NCI-H2107 (cell line): ENCODE results near the gene TXN2.
A peak's percentile ranks its signal among the peaks of the same experiment; 100 is the strongest.
"Not testable (repeated sequence)": the region's sequence is repeated elsewhere in the genome, so short reads cannot be mapped to it uniquely, and the experiment has no call there.

Experiments
- DNase-seq: peaks from one replicate; lab custom pipeline; 2025; lab: John Stamatoyannopoulos, UW

TXN2 gene

GRCh38 chr22:36455571-36456463 is 25.6 kb downstream of the TXN2 start:
- DNase-seq = no peak

- peak; percentile 73 for DNase-seq
Measured at GRCh38 chr22:36454916-36455570, 26.4 kb downstream of the TXN2 start.

- DNase-seq = no peak
Measured at GRCh38 chr22:36453855-36454378, 27.5 kb downstream of the TXN2 start.

DNA sequence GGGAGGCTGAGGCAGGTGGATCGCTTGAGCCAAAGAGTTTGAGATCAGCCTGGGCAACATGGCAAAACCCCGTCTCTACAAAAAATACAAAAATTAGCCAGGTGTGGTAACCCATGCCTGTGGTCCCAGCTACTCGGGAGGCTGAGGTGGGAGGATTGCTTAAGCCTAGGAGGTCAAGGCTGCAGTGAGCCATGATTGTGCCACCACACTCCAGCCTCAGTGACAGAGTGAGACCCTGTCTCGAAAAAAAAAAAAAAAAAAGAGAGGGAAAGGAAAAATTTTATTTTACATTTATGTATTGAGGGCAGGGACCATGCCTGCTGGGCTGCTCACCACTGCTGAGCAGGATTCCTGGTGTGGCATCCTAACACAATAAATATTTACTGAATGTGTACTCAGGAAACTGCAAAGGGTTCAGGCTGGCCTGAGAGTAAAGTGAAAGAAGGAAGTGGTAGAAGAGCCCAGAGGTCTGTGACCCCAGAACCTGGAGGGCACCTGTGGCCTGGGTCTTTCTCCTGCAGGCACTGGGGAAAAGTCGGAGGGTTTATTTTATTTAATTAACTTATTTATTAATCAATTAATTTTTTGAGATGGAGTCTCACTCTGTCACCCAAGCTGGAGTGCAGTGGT is 28.3 kb downstream of the TXN2 start:
- not testable (repeated sequence) for DNase-seq

DNA sequence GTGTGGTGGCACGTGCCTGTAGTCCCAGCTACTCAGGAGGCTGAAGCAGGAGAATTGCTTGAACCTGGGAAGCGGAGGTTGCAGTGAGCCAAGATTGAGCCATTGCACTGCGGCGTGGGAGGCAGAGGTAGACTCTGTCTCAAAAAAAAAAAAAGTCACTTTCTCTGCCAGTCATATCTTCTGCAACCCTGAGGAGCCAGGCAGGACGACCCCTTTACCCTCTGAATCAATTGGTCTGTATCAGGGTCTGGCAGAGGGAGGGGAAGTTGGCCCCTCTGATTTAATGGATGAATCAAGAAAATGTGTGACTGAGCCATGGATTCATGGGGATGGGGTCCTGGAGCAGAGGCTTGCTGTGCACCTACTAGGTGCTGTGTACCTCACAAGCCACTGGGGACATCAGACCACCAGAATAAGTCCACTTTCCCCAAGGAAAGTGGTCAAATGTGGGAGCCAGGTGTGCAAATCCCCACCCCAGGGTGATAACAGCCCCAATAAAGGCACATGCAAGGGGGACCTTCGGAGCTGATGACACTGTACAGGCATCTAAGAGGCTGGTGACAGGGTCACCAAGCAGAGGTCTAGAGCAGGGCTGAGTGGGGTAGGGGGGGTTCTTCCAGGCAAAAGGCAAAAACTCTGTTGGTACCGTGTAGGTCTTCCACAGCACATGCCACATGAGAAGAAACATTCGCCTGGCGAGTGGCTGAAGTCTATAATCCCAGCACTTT is 29.0 kb downstream of the TXN2 start:
- DNase-seq = no peak

- DNase-seq = not testable (repeated sequence)
Measured at GRCh38 chr22:36450923-36451322, 30.5 kb downstream of the TXN2 start.

GRCh38 chr22:36449596-36450175 is 31.8 kb downstream of the TXN2 start:
- DNase-seq = no peak

- no peak for DNase-seq
Measured at GRCh38 chr22:36447632-36448031, 33.8 kb downstream of the TXN2 start.

DNA sequence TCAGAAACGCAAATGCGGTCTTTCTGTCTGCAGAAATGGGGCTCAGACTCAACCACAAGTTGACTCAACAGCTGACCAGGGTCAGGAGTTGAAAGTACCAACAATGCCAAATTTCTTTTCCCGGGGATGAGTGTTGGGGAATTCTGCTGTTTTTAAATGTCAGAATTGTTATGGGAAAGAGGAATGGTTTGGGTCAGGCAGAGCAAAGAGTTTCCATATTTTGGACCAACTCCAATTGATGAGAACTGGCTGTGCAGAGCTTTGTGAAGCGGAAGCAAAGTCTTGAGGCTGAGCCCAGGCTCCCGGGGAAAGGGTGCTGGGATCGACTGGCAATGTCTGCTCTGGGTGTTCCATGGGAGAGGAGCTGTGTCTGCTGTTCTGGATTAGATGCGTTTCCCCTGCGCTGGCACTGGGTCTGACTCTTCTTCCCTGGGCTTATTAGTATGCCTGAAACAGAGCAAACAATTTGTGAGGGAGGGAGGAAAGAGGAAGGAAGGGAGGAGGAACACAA is 36.2 kb downstream of the TXN2 start:
- DNase-seq = no peak

DNA sequence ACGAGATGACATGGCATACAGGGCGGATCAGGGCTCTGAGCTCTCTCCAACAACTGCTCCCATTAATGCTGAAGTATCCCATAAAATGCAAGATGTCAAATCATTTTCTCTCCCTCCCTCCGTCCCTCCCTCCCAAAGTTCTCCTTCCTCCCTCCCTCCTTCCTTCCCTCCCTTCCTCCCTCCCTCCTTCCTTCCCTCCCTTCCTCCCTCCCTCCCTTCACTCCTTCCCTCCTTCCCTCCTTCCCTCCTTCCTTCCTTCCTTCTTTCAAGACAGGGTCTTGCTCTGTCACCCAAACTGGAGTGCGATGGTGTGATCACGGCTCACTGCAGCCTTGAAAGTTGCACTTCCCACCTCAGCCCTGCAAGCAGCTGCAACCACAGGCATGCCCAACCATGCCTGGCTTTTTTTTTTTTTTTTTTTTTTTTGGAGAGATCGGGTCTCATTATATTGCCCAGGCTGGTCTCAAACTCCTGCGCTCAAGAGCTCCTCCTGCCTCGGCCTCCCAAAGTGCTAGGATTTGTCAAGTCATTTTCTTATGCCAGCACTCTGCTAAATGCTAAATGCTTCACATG is 38.2 kb downstream of the TXN2 start:
- DNase-seq = no peak

GRCh38 chr22:36442506-36443197 is 38.8 kb downstream of the TXN2 start:
- DNase-seq = no peak

GRCh38 chr22:36440429-36441002 is 40.9 kb downstream of the TXN2 start:
- DNase-seq = no peak

DNA sequence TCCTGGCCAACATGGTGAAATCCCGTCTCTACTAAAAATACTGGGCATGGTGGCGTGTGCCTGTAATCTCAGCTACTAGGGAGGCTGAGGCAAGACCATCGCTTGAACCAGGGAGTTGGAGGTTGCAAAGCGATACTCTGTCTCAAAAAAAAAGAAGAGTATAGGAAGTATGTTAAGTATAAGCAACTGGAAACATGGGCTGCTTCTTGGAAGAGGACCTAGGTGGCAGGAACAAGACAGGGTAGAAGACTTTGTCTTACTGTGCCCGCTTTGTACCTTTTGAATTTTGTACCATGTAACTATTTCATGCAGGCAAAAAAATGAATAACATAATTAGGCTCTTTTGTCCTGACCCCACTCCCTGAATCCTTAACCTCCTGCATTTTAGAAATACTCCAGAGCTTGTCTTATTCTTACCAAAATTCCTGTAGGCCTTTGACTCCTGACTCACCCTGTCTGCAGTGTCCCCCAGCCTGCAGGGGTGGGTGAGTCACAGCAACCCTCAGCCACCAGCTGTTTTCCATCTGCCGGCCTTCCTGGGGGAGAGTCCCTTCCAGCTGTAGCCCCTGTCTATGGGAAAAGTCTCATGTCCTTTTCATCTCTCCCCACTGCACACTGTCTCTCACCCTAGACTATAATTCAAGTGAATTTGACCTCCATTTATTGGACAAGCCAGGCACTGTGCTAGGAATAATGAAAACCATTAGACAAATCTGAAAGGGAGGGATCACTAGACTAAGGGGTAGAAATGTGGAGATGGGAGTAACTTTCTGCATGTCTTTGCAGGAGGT is 41.8 kb downstream of the TXN2 start:
- DNase-seq = no peak

- no peak for DNase-seq
Measured at GRCh38 chr22:36435516-36436415, 45.7 kb downstream of the TXN2 start.

DNA sequence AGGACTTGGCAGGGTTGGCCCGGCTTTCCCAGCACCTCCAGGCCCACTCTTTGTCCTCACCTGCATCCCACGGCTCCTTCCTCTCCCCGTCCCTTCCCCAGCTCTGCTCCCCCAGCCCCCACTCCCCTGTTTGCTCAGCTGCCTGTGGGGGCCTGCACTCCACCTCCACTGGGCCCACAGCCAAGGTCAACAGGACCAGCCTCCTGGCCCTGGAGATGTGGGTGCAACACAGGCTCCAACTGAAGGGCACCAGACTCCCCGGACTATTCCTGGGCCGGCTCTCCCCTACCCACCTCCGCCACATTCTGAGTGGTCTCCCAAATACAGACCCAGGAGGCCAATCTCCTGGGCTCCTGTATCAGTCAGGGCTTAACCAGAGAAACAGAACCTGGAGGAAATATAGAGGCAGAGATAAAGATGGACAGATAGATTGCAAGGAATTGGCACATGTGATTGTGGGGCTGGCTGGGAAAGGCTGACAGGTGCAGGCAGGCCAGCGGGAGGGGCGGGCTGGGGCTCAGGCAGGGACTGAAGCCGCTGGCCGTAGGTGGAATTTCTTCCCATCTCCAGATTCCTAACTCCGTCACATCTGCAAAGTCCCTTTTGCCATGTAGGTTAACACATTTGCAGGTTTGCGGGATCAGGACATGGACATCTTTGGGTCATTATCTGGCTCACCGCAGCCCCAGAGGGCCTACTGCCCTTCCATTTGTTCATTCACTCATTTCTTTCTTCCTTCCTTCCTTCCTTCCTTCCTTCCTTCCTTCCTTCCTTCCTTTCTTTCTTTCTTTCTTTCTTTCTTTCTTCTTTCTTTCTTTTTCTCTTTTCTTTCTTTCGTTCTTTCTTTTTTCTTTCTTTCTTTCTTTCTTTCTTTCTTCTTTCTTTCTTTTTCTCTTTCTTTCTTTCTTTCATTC is 47.9 kb downstream of the TXN2 start:
- no peak for DNase-seq

GRCh38 chr22:36432592-36433317 is 48.7 kb downstream of the TXN2 start:
- DNase-seq = no peak
